SK-N-SH treated with all-trans-retinoic acid at 6 μM for 48 hours (cell line): Measurements from ENCODE around the gene PRDM15.

ENCODE experiments used
- ATAC-seq: fragments of 200-7000 bp; cut with Tn5 transposase; 3 replicates; pipeline ENCODE4 v1.9.1; 2020; ENCODE audit warnings: mild to moderate bottlenecking, moderate library complexity
- ARNTL ChIP-seq: fragments of 450-650 bp; formaldehyde crosslinking; IDR thresholded peaks from 2 replicates; pipeline ENCODE4 v1.5.0; 2020; ENCODE audit warnings: low read depth, mild to moderate bottlenecking, moderate library complexity, borderline replicate concordance
- BACH2 ChIP-seq: fragments of 250-450 bp; sonication (Bioruptor Pico); IDR thresholded peaks from 2 replicates; pipeline ENCODE4 v1.9.0; 2021; ENCODE audit warnings: mild to moderate bottlenecking, borderline replicate concordance
- CSDC2 ChIP-seq: fragments of 250-450 bp; sonication (Bioruptor Pico); IDR thresholded peaks from 2 replicates; pipeline ENCODE4 v1.5.0; 2020; ENCODE audit warnings: mild to moderate bottlenecking, moderate library complexity
- ESRRG ChIP-seq: fragments of 250-450 bp; sonication (Bioruptor Pico); IDR thresholded peaks from 2 replicates; pipeline ENCODE4 v1.6.1; 2021; ENCODE audit warnings: mild to moderate bottlenecking
- GLIS3 ChIP-seq: fragments of 250-450 bp; sonication (Bioruptor Pico); IDR thresholded peaks from 2 replicates; pipeline ENCODE4 v1.5.0; 2020; ENCODE audit warnings: mild to moderate bottlenecking, moderate library complexity
- ISL1 ChIP-seq: fragments of 250-450 bp; sonication (Bioruptor Pico); IDR thresholded peaks from 2 replicates; pipeline ENCODE4 v2.1.2; 2022; ENCODE audit warnings: mild to moderate bottlenecking, moderate library complexity
- OSR1 ChIP-seq: fragments of 250-450 bp; sonication (Bioruptor Pico); IDR thresholded peaks from 2 replicates; pipeline ENCODE4 v1.8.0; 2022; ENCODE audit warnings: moderate library complexity, mild to moderate bottlenecking, inconsistent platforms
- PPARA ChIP-seq: fragments of 250-450 bp; sonication (Bioruptor Pico); IDR thresholded peaks from 2 replicates; pipeline ENCODE4 v1.5.0; 2020; ENCODE audit warnings: mild to moderate bottlenecking, borderline replicate concordance
- RARB ChIP-seq: fragments of 250-450 bp; sonication (Bioruptor Pico); IDR thresholded peaks from 2 replicates; pipeline ENCODE4 v1.8.0; 2021; ENCODE audit warnings: mild to moderate bottlenecking, moderate library complexity
- SNAI2 ChIP-seq: fragments of 250-450 bp; sonication (Bioruptor Pico); IDR thresholded peaks from 2 replicates; pipeline ENCODE4 v1.5.0; 2020; ENCODE audit warnings: mild to moderate bottlenecking, moderate library complexity
- TCF4 ChIP-seq: fragments of 250-450 bp; sonication (Bioruptor Pico); IDR thresholded peaks from 2 replicates; pipeline ENCODE4 v1.8.0; 2021; ENCODE audit warnings: mild to moderate bottlenecking, moderate library complexity, borderline replicate concordance
- TOX ChIP-seq: fragments of 250-450 bp; sonication (Bioruptor Pico); IDR thresholded peaks from 2 replicates; pipeline ENCODE4 v1.8.0; 2021; ENCODE audit warnings: mild to moderate bottlenecking, moderate library complexity, borderline replicate concordance
- TSHZ2 ChIP-seq: fragments of 250-450 bp; sonication (Bioruptor Pico); IDR thresholded peaks from 2 replicates; pipeline ENCODE4 v1.5.0; 2020; ENCODE audit warnings: mild to moderate bottlenecking, moderate library complexity
- ZC3H10 ChIP-seq: fragments of 250-450 bp; sonication (Bioruptor Pico); IDR thresholded peaks from 2 replicates; pipeline ENCODE4 v1.5.1; 2021; ENCODE audit warnings: mild to moderate bottlenecking, moderate library complexity
- ZFP3 ChIP-seq: fragments of 250-450 bp; sonication (Bioruptor Pico); IDR thresholded peaks from 2 replicates; pipeline ENCODE4 v1.5.0; 2020; ENCODE audit warnings: mild to moderate bottlenecking, moderate library complexity
- ZFP30 ChIP-seq: fragments of 450-650 bp; formaldehyde crosslinking; IDR thresholded peaks from 2 replicates; pipeline ENCODE4 v1.5.0; 2022; ENCODE audit warnings: mild to moderate bottlenecking, moderate library complexity
- ZNF565 ChIP-seq: fragments of 450-650 bp; formaldehyde crosslinking; conservative IDR thresholded peaks from 2 replicates; pipeline ENCODE4 v1.5.0; 2020; ENCODE audit warnings: low read depth, mild to moderate bottlenecking, moderate library complexity
- ZNF70 ChIP-seq: fragments of 450-650 bp; formaldehyde crosslinking; IDR thresholded peaks from 2 replicates; pipeline ENCODE4 v1.5.0; 2020; ENCODE audit warnings: mild to moderate bottlenecking, moderate library complexity
- ZNF8 ChIP-seq: fragments of 450-650 bp; formaldehyde crosslinking; IDR thresholded peaks from 2 replicates; pipeline ENCODE4 v1.5.0; 2020; ENCODE audit warnings: mild to moderate bottlenecking, moderate library complexity
- TF ChIP-seq, protein P1 (sequence below): fragments of 250-450 bp; sonication (Bioruptor Pico); IDR thresholded peaks from 2 replicates; pipeline ENCODE4 v1.5.1; 2020; ENCODE audit warnings: low read depth, mild to moderate bottlenecking, moderate library complexity
- TF ChIP-seq, protein P2 (sequence below): fragments of 250-450 bp; sonication (Bioruptor Pico); IDR thresholded peaks from 2 replicates; pipeline ENCODE4 v1.8.0; 2020; ENCODE audit warnings: mild to moderate bottlenecking, moderate library complexity, borderline replicate concordance
- TF ChIP-seq, protein P3 (sequence below): fragments of 250-450 bp; sonication (Bioruptor Pico); IDR thresholded peaks from 2 replicates; pipeline ENCODE4 v1.5.1; 2021; ENCODE audit warnings: mild to moderate bottlenecking, moderate library complexity

PRDM15 gene

GRCh38 chr21:41802684-41803083 is 76.5 kb downstream of the PRDM15 start:
- TF ChIP-seq ZFP3 (no peak), BACH2 (CRISPR knock-in tag) (no peak), GLIS3 (CRISPR knock-in tag) (no peak), ZNF8 (CRISPR knock-in tag) (no peak), ZNF70 (CRISPR knock-in tag) (no peak), ESRRG (CRISPR knock-in tag) (no peak), TOX (CRISPR knock-in tag) (no peak), CSDC2 (CRISPR knock-in tag) (no peak), TSHZ2 (no peak), ISL1 (no peak), SNAI2 (no peak), TCF4 (CRISPR knock-in tag) (no peak), ZNF565 (CRISPR knock-in tag) (no peak), ZC3H10 (CRISPR knock-in tag) (no peak), PPARA (CRISPR knock-in tag) (no peak), RARB (CRISPR knock-in tag) (no peak)
- TF ChIP-seq, protein P1, sequence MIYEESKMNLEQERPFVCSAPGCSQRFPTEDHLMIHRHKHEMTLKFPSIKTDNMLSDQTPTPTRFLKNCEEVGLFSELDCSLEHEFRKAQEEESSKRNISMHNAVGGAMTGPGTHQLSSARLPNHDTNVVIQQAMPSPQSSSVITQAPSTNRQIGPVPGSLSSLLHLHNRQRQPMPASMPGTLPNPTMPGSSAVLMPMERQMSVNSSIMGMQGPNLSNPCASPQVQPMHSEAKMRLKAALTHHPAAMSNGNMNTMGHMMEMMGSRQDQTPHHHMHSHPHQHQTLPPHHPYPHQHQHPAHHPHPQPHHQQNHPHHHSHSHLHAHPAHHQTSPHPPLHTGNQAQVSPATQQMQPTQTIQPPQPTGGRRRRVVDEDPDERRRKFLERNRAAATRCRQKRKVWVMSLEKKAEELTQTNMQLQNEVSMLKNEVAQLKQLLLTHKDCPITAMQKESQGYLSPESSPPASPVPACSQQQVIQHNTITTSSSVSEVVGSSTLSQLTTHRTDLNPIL = no peak
- TF ChIP-seq, protein P2, sequence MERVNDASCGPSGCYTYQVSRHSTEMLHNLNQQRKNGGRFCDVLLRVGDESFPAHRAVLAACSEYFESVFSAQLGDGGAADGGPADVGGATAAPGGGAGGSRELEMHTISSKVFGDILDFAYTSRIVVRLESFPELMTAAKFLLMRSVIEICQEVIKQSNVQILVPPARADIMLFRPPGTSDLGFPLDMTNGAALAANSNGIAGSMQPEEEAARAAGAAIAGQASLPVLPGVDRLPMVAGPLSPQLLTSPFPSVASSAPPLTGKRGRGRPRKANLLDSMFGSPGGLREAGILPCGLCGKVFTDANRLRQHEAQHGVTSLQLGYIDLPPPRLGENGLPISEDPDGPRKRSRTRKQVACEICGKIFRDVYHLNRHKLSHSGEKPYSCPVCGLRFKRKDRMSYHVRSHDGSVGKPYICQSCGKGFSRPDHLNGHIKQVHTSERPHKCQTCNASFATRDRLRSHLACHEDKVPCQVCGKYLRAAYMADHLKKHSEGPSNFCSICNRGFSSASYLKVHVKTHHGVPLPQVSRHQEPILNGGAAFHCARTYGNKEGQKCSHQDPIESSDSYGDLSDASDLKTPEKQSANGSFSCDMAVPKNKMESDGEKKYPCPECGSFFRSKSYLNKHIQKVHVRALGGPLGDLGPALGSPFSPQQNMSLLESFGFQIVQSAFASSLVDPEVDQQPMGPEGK (CRISPR knock-in tag) = no peak
- TF ChIP-seq, protein P3, sequence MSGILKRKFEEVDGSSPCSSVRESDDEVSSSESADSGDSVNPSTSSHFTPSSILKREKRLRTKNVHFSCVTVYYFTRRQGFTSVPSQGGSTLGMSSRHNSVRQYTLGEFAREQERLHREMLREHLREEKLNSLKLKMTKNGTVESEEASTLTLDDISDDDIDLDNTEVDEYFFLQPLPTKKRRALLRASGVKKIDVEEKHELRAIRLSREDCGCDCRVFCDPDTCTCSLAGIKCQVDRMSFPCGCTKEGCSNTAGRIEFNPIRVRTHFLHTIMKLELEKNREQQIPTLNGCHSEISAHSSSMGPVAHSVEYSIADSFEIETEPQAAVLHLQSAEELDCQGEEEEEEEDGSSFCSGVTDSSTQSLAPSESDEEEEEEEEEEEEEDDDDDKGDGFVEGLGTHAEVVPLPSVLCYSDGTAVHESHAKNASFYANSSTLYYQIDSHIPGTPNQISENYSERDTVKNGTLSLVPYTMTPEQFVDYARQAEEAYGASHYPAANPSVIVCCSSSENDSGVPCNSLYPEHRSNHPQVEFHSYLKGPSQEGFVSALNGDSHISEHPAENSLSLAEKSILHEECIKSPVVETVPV = no peak
- ATAC-seq = no peak

DNA sequence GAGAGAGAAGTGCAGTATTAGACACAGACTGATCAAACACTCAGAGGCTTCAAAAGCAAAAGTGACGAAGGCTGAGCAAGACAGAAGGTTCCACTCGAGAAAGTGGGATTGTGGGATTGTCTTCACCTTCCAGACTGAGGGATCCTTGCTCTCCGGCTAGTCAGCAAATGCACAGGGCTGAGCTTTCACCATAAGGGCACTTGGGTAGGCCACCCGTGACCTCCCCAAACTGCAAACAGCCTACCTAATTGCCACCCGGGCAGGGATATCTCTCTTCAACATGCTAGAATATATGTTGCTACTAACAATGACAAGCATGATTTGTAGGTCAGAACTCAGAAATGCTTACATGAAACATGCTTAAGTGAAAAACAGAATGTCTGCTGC is 77.0 kb downstream of the PRDM15 start:
- no peak for ATAC-seq
- TF ChIP-seq ZFP30 (CRISPR knock-in tag) (no peak), CSDC2 (CRISPR knock-in tag) (no peak), TOX (CRISPR knock-in tag) (no peak)

DNA sequence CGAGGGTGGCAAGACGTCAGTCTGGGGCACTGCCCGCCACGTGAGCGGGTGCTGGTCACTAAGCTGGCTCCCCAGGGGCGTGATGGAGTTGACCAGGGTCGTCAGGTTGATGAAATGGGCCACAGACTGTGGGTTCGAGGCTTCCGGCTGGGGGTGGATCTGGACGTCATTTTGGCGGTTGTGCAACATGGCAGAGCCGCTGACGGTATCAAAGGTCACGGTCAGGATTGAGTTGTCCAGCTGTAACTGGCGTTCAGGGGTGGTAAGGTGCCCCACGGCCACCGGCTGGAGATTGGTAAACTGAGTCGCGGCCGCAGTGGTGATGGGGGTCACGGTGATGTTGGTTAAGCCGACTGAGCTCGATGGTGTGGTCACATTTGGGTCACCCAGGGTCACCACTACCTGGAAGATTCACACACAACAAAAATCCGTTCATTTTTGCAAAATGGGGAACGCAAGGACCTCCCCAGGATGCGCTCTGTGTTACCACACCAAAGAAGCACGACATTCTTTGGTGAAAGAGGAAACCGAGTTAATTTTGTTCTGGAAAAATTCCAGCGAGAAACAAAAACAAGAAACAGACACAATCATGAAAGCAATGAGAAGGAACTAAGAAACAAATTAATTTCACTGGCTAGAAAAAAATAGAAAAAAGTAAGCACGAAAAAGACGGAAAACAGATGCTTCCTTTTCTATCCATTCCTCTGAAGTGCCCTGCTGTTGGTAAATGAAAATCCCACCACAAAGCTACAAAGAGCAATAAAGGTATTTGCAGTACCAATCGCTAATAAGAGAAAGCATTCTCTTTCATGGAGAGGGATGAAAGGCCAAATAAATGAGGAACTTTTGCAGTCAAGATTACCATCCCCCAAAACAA is 77.6 kb downstream of the PRDM15 start:
- no peak for ATAC-seq

More for the DNA sequence above, 77.6 kb downstream of the PRDM15 start:
- TF ChIP-seq, protein P2 (CRISPR knock-in tag) = no peak
- TF ChIP-seq OSR1 (CRISPR knock-in tag) (no peak), SNAI2 (no peak), PPARA (CRISPR knock-in tag) (no peak), TSHZ2 (no peak), ARNTL (CRISPR knock-in tag) (no peak)
- TF ChIP-seq, protein P3 = no peak
